Spleen (tissue), 3 donors: Measurements from ENCODE around the gene PPP1R3C.

ENCODE experiments used
- POLR2A ChIP-seq, 3 donors: fragments of 450-650 bp; IDR thresholded peaks; one replicate each; pipeline ENCODE4 v1.5.1; 2017; ENCODE audit warnings: antibody characterized with exemption in 3 of 3, mild to moderate bottlenecking in 1 of 3
- POLR2AphosphoS5 ChIP-seq, 3 donors: sonication (generic); formaldehyde crosslinking; IDR thresholded peaks; one replicate each; pipeline ENCODE4 v1.5.1; 2017; ENCODE audit warnings: antibody characterized with exemption in 3 of 3

DNA sequence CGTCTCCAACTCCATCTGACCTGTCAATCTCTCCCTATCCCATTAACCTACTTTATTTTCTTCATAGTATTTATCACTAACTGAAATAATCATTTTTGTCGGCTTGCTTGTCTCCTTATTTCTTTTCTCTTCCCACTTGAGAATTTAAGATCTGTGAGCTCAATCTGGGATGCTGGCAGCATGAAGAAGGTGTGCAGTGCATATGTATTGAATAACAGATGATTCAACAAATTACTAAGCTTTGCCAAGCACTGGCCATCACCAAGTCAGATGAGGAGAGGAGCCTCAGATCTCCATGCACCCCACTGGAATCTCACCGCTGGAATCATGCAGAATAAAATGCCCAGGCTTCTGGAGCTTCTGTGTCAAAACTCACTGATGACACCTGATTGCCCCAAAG, 47.6 kb upstream of the PPP1R3C start:
- TF ChIP-seq POLR2A (IDR thresholded peaks at IDR 0.05) (no peak), POLR2AphosphoS5 (IDR thresholded peaks at IDR 0.05) (no peak)
